RWPE1 (cell line): ENCODE results near the gene ZCCHC24.
A peak's percentile ranks its signal among the peaks of the same experiment; 100 is the strongest.
"Not testable (repeated sequence)": the region's sequence is repeated elsewhere in the genome, so short reads cannot be mapped to it uniquely, and the experiment has no call there.

ENCODE experiments used
- CTCF ChIA-PET: fragments of 350-600 bp; sonication (Branson Sonifier 250); formaldehyde crosslinking; extraction: SDS; loops from one replicate; lab custom pipeline; 2021; lab: Yijun Ruan, JAX
- POLR2A ChIA-PET: fragments of 400-600 bp; formaldehyde crosslinking; extraction: SDS; loops from one replicate; lab custom pipeline; 2020; ENCODE audit warnings: antibody characterized with exemption; ENCODE audit not compliant: low non-redundant PET; lab: Yijun Ruan, JAX
- DNase-seq: peaks from one replicate; pipeline ENCODE4 v3.0.0; 2012; ENCODE audit warnings: low spot score
- H3K27ac ChIP-seq: fragments of 450-650 bp; 2 replicates; pipeline ENCODE4 v1.5.1; 2017
- TF ChIP-seq, protein P1 (sequence below): fragments of 450-650 bp; conservative IDR thresholded peaks from 2 replicates; pipeline ENCODE4 v1.5.1; 2017; ENCODE audit warnings: low read depth, mild to moderate bottlenecking

Gene ZCCHC24

DNA sequence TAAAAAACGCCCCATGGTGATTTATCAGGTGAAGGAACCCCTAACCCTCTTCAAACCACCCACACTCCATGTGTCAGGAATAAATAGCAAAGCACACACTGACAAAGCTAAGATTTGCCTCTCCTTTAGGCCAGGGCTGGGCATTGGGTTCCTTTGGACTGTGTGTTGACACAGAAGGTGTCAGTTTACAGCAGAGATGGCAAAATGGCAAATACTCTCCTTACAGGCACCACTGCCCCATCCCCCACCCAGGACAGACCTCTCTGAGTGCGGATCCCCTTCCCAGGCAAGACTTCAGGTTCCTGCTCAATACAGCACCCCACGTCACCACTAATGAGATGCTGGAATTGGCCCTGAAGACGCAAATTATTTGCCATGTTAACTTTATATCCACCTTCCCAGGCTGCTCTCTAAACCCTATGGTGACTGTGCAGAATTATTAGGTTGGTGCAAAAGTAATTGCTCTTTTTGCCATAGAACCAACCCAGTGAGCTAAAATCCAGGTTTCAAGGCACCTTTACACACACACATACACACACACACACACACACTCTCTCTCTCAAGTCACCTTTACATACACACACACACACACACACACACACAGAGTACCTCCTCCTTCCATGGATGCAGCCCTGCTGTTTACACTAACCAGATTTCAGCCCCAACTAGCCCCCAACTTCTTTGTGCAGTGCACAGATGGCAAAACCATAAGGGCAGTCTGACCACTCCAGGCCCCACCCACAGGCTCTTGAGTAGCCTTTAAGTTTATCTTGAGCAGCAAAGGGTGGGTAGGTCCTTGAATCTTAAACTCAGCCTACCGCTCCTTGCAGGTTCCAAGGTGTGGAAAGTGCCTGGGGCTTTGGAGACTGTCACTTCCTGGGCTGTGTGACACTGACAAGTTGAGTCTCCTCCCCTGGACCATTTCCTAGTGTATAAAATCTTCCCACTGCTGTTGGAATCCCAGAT is 4.0 kb upstream of the ZCCHC24 start:
- no peak for DNase-seq
- TF ChIP-seq, protein P1, sequence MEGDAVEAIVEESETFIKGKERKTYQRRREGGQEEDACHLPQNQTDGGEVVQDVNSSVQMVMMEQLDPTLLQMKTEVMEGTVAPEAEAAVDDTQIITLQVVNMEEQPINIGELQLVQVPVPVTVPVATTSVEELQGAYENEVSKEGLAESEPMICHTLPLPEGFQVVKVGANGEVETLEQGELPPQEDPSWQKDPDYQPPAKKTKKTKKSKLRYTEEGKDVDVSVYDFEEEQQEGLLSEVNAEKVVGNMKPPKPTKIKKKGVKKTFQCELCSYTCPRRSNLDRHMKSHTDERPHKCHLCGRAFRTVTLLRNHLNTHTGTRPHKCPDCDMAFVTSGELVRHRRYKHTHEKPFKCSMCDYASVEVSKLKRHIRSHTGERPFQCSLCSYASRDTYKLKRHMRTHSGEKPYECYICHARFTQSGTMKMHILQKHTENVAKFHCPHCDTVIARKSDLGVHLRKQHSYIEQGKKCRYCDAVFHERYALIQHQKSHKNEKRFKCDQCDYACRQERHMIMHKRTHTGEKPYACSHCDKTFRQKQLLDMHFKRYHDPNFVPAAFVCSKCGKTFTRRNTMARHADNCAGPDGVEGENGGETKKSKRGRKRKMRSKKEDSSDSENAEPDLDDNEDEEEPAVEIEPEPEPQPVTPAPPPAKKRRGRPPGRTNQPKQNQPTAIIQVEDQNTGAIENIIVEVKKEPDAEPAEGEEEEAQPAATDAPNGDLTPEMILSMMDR = no peak
- ChIA-PET CTCF (no interaction called here), POLR2A (no interaction called here)
- H3K27ac ChIP-seq = no peak overlapping the region

DNA sequence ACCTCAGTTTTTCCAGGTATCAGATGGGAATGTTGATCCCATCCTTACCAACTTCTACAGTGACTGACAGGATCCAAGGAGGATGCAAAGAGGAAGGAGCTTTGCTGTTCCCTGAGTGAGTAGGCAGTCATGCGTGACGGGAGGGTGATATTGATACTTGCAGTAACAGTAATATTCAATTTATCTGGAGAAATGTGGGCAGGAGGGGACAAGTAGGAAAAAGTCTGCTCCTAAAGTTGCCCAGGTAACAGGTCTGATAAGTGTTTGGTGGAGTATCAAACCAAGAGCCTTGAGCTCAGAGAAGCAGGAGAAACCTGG is 3.3 kb upstream of the ZCCHC24 start:
- POLR2A ChIA-PET = no interaction called here
- no peak overlapping the region for H3K27ac ChIP-seq
- CTCF ChIA-PET = no interaction called here
- DNase-seq = no peak
- TF ChIP-seq, protein P1 = no peak

DNA sequence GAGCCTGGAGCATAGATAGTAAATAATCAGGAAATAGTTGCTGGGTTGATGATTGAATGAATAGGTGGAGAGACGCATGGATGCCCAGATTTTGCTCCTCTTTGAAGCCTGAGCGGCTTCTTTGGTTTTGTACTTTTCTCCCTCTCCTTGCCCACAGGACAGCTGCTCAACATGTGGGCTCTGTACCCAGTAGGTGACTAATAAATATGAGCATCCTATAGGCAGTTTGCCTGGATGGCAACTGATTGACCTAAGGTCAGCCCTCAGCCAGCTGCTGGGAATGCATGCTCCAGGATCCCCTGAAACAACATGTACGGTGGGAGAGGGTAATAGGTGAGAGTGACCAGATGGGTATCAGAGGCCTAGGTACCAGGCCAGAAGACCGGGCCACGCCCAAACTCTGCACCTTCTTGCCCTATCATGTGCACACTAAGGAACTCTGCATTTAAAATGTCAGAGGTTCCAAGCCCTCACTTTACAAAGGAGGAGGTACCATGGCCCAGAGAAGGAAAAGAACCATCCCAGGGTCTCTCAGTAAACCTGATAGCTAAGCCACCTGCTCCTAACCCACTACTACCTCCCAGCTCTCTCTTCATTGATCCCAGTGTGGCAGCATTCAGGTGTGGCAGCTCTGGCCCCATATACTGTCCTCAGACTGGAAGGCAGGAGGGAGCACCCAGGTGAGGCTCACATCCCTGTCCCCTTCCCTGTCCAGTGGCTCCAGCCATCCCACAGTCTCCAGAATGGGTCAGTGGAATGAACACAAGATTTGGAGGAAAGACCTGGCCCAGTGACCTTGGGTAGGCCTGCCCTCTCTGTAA is 2.7 kb upstream of the ZCCHC24 start:
- POLR2A ChIA-PET = no interaction called here
- CTCF ChIA-PET = no interaction called here
- no peak for DNase-seq
- TF ChIP-seq, protein P1 = no peak
- no peak overlapping the region for H3K27ac ChIP-seq

DNA sequence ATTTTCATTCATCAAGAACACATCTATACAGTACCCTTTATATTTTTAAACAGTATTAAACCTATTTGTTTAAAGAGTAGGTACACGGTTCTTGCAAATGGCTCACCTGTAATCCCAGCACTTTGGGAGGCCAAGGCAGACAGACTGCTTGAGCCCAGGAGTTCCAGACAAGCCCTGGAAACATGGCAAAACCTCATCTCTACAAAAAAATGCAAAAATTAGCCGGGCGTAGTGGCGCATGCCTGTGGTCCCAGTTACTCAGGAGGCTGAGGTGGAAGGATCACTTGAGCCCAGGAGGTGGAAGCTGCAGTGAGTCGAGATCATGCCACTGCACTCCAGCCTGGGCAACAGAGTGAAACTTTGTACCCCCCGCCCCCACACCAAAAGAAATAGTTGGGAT is 1.8 kb upstream of the ZCCHC24 start:
- CTCF ChIA-PET, POLR2A ChIA-PET, H3K27ac ChIP-seq, DNase-seq: not testable (repeated sequence)

DNA sequence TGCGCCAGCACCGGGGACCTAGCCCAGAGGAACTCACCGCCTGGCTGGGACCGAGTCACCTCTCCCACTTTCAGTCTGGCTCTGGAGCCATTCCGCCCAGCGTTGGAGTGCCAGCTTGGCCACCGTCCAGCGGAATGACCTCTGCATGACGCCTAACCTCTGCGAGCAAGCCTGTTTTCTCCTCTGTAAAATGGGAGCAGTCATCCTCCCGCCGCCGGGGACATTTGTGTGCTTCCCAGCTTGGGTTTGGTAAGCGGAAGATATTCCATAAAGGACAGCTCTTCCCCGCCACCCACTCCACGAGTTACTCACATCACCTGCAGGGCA is 1.3 kb upstream of the ZCCHC24 start:
- POLR2A ChIA-PET = no interaction called here
- H3K27ac ChIP-seq = no peak overlapping the region
- CTCF ChIA-PET = interaction anchor here (0.6 kb wide), 1 partner anchor 1219 kb away, joined by 3 read pairs; no protein-coding TSS in a partner anchor
- TF ChIP-seq, protein P1 = no peak
- DNase-seq = no peak

DNA sequence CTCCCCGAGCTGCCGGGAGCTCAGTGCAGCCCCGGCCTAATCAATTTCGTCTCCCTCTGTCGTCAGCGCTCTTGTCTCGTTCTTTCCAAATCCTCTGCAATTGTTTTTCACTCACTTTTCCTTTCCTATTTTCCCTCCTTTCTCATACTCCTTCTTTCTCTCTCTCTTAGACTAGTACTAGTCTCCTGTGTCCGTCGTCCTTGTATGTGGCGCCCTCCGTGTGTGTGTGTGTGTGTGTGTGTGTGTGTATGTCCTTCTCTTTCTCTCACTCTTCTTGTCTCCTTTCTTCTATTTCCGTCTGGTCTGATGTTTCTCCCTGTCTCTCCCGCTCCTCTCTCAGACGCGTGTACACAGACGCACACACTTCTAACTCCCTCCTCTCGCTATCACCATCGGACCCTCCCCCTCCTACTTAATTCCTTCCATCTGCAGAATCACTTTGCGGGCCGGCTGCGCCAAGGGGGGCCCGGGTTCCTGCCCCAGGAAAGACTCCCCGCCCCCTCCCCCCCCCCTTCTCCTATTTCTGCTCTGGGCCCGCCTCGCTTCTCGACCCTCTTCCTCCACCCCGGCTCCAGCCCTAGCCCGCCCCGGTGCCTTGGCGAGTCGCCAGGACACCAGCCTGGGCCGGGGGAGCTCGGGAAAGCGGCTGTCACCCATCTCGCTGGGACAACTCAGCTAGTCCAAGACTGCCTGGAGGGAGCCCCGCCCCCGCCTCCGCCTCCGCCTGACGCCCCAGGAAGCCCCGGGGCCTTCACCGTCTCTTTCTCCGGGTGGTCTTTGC is 743 bp upstream of the ZCCHC24 start:
- TF ChIP-seq, protein P1 = no peak
- POLR2A ChIA-PET = no interaction called here
- CTCF ChIA-PET = interaction anchor here (0.6 kb wide), 1 partner anchor 1218 kb away, joined by 3 read pairs; no protein-coding TSS in a partner anchor
- peak overlapping the region; percentile 76 for H3K27ac ChIP-seq
- DNase-seq = no peak
